GM19240 (cell line): ENCODE results near the gene CFAP61.
"Not testable (repeated sequence)": the region's sequence is repeated elsewhere in the genome, so short reads cannot be mapped to it uniquely, and the experiment has no call there.

ENCODE experiments used
- DNase-seq: peaks from one replicate; pipeline ENCODE4 v3.0.0; 2011; ENCODE audit warnings: low spot score; ENCODE audit not compliant: insufficient read length

Gene CFAP61, protein sequence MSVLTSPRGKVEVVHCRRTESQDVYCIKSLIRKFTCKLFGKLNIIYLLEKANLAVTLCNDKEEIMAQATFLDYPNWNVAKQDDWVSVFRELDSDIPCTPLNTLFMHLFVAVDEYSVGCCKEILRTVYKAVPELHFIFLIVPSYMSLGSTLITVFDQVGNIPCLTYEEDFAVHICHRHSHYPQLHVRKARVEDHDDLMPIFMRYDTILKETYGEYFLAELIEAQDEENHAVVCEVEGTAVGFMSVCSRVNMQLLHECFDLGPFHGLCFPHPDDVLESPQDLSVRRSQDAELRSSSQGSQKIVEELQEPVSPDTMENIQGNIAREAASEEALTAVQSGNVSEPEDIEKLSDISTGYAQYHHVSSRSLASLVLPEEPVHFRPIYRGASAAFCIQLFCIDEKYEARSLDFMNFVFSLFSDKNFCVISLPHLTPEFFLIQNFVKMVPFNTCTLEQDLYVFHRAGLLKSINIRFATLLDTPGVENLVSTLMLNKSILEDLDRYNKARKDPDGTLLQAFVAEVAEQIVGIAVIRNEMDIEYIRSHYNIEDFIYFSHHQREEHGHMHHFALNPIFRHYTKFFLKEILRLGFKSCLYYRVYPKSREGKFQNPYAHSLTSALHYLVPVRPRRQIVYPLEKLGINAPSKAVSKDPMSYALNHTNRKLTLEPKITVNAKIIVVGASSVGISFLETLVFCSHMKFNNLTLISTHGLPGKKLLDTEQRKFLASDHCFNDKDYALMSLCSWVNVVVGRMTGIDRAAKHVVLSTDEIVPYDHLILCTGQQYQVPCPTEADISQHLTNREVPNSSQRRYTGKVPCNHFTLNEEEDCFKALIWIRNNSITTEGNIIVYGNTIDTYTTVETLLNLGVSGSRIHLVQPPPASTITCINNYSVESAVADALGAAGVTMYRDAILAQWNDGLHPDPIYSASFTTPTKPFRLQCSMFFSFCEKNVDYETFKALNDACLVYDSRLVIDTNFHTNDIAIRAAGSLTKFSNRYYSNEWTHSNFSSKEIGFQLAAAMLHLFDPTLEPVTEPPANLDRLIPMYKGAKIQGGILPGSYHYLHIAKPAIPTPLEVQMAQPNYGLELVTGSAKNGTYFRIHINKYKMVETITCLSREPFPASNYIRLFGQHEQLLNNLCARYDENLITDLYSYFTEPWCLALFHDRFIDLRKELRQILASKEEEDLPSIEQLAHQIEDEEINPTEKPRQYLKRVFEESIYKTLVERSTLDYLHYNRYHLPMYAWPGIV

DNA sequence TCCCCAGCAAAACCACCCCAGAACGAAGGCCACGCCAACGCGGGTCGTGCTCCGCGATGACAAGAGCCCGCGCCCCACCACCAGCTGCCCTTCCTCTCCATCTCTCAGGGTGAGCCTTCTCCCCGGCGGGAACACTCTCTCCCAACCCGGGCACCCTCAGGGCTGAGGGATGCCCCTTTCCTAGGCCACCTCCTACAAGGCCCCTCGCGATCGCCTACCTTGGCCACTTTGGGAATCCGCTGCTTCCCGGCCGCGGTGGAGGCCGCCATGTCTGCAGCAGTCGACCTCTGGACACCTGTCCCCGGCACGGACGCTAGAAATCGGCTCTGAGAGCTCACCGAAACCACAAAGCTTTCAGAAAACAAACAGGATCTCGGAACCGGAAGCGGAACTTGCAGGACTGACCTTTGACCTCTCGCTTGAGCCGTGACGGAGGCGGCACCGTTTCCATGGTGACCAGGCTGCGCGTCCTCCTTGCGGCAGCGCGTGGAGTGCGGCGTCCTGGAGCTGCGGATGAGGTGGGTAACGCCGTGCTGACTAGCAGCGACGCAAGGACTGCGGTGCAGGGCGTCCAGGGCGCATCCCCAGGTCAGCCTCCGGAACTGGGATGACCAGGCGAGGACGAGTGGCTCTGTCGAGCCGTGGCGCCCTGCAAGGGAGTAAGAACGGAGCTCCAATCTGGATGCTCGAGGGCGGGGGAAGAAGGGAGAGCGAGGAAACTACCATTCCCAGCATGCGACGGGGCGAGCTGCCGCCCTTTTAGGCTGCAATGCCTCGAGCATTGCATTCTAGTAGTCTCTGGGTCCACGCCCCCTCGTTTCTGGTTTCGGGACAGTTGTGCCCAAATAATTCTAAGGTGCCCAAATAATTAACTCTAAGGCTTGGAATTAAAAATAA lies at the start of gene CFAP61, which contains the start of gene CRNKL1:
TSS of gene CFAP61 (plus strand) at position 459 of the 897 bp plus-strand sequence. CDS start 4,122 bp downstream, outside the sequence.
TSS of gene CRNKL1 (minus strand) at position 393 of the 897 bp plus-strand sequence. CDS start at position 269, 124 bp downstream.
- DNase-seq, result peak; percentile 80

DNA sequence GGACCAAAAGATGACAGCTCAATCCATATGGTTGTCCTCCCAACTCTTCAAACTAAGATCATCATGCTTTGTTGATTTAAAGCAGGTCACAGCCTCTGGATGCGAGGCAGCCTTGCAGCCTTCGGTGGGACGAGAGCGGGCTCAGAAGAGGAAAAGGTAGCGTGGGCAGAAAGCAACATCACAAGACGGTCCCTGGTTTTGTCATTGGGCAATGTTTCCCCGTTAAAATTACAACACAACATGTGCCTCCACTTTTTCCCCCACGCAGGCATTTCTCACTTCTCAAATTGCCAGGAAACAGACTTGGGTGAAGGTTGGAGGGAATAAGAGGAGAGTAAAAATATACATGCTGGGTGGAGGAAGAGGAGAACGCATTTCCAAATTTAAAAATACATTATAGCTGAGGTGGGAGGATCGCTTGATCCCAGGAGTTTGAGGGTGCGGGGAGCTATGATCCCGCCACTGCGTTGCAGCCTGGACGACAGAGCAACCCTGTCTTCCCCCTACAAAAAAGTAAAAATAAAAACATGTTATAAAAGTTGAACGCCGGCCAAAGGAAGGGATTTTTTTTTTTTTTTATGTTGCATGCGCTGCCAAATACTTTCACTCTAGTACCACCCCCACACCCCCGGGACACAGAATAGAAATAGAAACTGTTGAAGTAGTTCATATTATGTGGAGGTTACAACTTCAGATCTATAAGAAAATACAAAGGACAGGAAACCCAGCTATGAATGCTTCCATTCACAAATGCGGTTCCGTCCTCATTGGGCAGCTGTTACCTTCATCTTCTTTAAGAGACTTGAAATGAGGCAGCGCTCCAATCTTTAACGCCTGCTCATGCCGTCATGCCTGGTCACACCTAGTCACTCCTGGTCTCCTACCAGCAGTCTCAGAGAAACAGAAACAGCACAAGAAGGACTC lies 49.0 kb upstream of the CFAP61 start:
- no peak for DNase-seq

DNA sequence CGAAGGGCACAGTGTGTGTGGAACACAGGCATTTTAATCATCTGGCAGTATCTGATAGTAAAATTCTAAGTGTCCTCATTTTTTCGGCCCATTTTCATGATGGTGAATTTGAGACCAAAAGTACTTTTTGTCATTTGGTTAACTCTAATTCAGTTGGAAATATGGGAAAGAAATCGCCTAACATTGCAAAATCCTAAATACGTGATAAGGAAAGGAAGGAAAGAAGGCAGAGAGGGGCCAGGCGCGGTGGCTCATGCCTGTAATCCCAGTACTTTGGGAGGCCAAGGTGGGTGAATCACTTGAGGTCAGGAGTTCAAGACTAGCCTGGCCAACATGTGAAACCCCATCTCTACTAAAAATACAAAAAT lies 48.4 kb upstream of the CFAP61 start:
- DNase-seq, result not testable (repeated sequence)

DNA sequence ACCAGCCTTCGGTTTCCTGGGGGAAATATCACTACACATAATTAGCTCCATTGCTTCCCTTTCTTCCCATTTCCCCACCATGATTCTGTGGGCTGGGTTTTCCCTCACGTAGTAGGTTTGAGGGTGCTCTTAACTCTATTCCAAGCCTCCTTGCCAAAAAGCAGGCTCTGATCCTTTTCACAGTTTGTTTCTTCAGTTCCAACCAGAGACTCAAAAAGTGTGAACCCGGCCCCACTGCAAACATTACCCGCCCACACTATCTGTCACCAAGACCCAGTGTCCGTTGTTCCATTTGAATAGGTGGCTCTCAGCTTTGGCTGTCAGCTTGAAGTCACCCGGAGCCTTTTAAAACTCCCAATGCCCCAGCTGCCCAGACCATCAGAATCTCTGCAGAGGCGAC lies 47.0 kb upstream of the CFAP61 start:
- DNase-seq, result no peak

DNA sequence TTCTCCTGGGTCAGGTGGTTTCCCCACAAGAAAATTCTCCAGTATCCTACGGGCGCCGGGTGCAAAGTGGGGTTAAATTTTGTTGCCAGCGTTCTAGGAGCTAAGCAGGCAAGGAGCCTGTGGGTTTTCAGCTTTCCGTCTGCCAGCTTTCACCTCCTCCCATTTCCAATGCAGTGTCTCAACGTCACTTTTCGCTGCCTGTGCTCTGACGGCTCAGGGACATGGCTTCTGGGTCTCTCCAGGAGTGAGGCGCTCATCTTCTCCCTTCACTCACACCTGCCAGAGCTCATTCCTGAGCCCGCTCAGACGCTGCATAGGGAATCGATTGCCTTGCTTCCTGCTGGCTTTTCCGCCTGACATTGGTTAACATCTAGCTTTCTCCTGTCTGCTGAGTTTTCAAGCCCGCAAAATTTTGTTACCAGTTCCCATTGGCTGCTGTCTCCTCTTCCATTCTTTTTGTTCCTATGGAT lies 42.5 kb upstream of the CFAP61 start:
- DNase-seq, result no peak

DNA sequence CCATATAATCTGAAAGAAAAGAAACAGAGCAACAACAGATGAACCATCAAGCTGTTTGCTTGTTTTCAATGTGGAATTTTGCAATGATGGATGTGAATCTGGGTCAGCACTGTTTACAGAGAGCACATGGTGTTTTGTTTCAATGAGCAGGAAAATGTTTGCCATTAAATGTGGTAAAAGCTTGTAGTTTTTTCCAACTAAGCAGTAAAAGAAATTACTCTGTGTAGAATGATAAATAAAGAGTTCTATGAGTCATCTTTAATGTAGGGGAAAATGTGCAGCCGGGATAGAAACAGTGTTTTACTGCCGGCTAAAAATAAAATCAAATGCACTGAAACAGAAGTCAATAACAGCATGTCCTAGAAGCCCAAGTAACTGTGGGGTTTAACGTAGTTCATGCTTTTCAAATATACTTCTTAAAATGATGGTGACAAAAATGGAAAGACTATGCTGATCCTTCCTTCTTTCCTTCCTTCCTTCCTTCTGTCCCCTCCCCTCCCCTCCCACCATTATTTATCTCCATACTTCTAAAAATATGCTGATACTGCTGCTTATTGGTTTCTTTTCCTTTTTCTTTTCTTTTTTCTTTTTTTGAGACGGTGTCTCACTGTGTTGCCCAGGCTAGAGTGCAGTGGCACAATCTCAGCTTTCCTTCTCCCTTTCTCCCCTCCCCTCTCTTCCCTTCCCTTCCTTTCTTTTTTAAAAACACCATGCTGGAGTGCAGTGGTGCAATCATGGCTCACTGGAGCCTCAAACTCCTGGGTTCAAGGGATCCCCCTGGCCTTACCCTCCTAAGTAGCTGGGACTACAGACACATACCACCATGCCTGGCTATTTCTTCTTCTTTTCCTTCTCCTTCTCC lies 41.5 kb upstream of the CFAP61 start:
- no peak for DNase-seq

DNA sequence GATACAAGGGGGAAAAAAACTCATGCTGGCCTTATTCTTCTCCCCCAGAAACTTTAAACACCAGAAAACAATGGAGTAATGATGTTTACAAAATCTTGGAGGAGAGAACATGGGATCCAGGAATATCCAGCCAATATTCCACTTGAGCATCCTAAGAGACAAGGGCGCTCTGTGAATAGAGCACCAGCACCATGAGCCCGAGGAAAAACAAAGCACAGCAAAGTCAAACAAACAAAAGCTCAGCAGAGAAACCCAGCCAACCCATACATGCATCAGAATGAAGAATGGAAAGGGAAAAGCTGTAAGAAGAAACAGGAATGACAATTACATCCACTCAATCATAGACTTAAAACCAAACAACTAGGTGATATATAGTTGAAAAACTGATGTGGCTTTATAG lies 39.8 kb upstream of the CFAP61 start:
- DNase-seq, result no peak

DNA sequence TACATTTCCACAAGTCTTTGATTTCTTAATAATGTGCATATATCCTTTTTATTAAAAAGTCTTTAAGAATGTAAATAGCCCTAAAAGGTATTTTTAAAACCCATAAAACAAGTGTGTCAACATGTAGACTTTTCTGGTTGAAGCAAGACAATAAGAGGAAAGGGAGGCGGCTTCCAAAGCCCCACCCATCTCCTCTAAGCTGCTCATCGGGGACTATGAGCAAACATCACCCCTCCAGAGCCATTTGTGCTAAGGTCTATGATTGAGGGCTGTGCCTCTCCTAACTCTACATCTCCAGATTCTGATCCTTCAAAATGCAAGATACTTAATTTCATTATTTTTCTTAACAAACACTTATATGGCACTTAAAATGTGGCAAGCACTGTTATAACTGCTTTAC lies 37.7 kb upstream of the CFAP61 start:
- no peak for DNase-seq

DNA sequence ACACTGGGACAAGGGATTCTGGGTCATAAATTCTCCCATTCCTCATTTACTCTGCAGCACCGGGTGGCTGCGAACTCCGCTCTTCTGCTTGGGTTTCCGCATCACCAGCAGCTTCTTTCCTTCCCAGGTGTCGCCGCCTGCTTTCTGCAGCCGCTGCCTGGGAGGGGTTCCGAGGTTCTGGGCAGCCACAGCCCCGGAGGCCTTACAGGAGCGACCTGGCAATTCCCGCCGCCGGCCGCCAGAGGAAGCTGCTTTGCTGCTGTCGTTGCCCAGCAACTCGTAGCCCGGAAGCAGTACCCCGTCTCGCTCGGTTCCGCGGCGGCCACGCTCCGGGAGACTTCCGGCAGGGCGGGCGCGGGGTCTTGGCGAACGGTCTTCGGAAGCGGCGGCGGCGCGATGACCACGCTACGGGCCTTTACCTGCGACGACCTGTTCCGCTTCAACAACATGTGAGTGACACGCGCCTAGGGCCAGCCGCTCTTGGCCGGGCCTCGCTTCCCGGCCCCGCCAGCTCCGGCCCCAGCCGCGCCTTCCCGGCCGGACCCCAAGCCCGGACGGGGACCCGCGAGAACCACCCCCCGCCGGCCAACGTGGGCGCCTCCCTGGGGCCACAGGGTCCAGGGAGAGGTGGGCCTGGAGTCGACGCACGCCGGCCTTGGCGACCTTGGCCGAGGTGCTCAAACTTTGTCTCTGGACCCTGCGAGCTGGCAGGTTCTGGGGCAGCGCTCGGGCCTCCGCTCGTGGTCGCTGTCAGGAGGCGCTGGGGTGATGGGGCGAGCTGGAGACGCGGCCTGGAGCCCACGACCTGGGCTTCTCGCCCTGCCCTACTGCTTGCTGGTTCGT lies 35.1 kb upstream of the CFAP61 start, which contains the start of gene NAA20:
TSS of gene NAA20 (plus strand) at position 362 of the 843 bp plus-strand sequence. CDS start at position 397, 35 bp downstream.
- peak; percentile 83 for DNase-seq

DNA sequence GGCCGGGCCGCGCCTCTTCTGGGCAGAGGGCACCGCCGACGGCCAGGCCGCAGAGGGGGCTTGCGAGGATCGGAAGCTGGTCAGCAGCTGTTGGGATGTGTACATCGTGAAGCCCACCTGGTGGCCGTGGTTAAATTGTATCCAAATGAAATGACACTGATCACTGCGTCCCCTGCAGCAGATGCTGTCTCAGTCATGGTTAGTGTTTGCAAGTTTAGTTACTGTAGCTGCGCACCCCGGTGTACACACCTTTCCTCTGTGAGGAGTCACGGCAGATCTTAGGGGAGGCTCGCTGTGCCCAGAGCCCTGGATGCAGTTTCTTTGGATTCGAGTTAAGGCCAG lies 34.5 kb upstream of the CFAP61 start:
- no peak for DNase-seq

DNA sequence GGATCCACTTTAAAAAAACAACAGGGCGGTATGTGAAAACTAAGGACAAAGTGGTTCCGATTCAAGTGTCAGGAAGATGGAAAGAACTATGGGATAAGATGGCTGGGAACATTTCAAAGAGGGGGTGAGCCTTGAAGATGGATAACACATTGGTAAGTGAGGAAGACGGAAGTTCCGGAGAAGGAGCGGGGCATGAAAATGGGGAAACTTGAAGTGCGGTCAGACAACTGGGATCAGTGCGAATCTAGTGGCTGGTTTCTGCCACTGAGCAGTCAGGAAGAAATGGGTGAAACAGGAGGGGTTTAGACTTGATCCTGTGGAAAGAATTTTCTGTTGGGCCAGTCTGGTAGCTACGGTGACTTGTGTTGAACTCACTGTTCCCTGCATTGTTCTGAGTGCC lies 34.0 kb upstream of the CFAP61 start:
- DNase-seq, result no peak

DNA sequence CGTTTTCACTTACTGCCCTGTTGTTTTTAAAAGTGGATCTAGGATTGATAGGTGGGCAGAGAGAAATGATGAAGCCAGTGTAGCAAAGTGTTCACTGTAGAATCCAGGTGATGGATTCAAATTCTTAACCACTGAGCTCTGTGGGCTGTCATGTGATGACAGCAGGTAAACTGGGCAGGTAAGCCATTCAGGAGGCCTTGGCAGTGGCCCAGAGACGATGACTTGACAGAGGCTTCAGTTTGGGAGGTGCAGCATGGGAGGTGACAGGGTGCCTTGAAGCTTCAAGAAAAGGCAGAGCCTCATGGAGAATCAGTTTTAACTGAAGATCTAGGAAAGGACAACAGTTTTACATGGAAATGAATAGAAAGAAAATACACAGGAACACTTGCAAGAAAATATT lies 33.2 kb upstream of the CFAP61 start:
- no peak for DNase-seq

DNA sequence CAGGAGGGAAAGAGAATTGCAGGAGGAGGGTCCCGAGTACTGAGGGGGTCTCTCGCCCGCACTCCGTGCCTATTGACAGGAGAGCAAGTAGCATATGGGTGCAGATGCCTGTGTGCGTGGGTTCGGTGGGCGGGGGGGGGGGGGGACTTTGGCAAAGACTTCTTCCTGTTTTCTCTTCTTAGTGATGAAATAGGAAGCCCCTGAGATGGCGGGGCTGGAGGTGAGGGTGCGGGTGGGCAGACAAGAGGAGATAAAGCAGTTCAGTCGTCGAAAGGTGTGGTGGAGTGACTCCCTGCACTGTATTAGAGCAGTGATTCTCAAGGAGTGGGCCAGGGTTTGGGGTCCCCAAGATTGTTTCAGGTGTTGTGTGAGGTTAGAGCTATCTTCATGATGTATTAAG lies 31.4 kb upstream of the CFAP61 start:
- DNase-seq, result no peak

DNA sequence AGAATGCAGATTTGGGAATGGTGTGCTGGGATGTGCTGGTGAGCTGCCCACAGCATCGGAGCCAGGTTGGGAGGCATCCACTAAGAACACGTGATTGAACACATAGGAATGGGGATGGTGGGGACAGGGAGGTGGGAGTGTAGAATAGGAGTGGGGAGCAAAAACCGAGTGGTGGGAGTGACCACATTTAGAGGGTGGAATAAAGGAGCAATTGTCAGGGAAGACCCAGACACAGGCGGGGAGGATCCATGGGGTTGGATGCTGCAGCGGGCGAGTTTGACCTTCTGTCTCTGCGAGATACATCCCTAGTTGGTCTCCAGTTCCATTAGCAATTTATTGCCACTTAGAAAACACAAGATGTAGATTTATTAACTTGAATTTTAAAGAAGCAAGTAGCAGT lies 30.5 kb upstream of the CFAP61 start:
- no peak for DNase-seq

DNA sequence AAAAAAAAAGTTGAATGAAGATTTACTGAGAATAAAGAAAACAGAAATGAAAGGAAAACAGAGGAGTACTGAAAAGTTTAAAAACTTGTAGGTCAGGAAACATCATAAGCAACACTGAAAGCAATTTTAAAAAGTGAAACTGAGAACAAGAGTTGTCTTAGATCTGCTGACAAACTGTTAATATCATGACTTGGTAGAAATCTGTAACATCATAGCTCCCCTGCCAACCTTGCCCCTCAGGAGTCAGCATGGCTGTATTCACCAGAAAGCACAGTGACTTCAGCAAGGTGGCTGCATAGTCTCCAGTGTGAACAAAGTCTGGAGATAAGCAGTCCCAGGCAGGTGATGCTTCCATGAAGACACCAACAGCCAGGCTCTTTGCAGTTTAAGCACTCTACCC lies 29.8 kb upstream of the CFAP61 start:
- DNase-seq, result no peak

DNA sequence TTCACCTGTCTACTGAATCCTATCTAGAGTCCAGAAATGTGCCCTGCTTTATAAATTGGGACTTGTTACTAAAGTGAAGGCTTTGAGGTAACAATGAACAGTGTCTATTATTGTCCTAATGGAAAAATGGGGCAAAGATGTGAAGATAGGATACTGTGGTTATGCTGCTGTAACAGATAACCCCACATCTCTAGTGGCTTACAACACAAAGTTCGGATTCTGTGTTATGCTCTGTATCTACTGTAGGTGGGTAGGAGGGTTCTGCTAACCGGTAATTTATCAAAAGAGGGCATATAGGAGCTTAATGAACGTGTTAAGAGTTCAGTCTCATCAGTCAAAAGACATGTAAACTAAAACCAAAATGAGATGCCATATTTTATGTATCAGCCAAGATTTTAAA lies 28.9 kb upstream of the CFAP61 start:
- no peak for DNase-seq

DNA sequence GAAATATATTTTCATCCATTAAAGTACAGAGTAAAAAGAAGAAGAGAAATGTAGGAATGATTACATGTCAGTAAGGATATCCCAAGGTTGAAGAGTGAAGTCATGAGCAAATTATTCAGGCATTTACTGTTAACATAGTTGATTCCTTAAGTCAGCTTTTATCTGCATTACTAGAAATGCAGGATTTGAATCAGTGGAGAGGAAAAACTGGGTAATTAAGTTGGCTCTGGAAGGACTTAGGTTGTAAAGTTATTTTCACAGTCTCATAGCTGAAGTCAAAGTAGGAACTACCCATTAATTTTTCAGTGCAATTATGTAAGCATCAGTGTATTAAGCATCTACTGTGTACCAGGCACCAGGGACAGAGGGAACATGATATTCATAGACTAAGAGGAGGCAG lies 27.4 kb upstream of the CFAP61 start:
- DNase-seq, result no peak

DNA sequence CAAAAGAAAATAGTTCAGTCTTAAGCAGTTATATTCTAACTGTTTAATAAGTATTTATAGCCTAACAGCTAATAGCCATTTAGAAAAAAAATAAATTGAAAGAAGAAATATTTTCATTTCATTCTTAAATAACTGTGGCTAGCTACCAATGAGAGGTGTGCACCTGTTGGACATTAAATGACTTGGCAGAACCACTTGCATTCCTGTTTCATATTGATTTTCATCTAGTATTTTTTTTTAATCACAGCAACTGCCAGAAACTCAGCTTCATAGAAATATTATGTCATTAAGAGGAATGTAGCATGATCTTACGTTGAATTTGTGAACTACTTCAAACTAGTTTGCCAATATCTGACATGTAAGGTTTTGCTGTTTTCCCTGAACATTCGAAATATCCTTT lies 25.0 kb upstream of the CFAP61 start:
- no peak for DNase-seq
